ENCODE data around the gene UCK2.

UCK2 gene

GRCh38 chr1:165834229-165834628 is 6.8 kb downstream of the UCK2 start:
- no peak for DNase-seq (ENCODE audit: low read depth in 2 of 2)

GRCh38 chr1:165834881-165835280 is 7.5 kb downstream of the UCK2 start:
- DNase-seq (ENCODE audit: low read depth in 2 of 2): no peak

GRCh38 chr1:165836664-165837482 is 9.5 kb downstream of the UCK2 start:
- DNase-seq (ENCODE audit: low read depth in 2 of 2): no peak

GRCh38 chr1:165837838-165838364 is 10.5 kb downstream of the UCK2 start:
- no peak for DNase-seq (ENCODE audit: low read depth in 2 of 2)

GRCh38 chr1:165840423-165840822 is 13.0 kb downstream of the UCK2 start:
- no peak for DNase-seq (ENCODE audit: low read depth in 2 of 2)

GRCh38 chr1:165841582-165842017 is 14.2 kb downstream of the UCK2 start:
- no peak for DNase-seq (ENCODE audit: low read depth in 2 of 2)

- no peak for DNase-seq (ENCODE audit: low read depth in 2 of 2)
Observed at GRCh38 chr1:165842023-165842670, 14.7 kb downstream of the UCK2 start.

GRCh38 chr1:165842671-165843129 is 15.3 kb downstream of the UCK2 start:
- DNase-seq (ENCODE audit: low read depth in 2 of 2): no peak

GRCh38 chr1:165843304-165843703 is 15.9 kb downstream of the UCK2 start:
- no peak for DNase-seq (ENCODE audit: low read depth in 2 of 2)

GRCh38 chr1:165844114-165844798 is 16.8 kb downstream of the UCK2 start:
- no peak for DNase-seq (ENCODE audit: low read depth in 2 of 2)

- DNase-seq (ENCODE audit: low read depth in 2 of 2): no peak
Observed at GRCh38 chr1:165844933-165845332, 17.5 kb downstream of the UCK2 start.

GRCh38 chr1:165845569-165845968 is 18.2 kb downstream of the UCK2 start:
- no peak for DNase-seq (ENCODE audit: low read depth in 2 of 2)

GRCh38 chr1:165845992-165846748 is 18.8 kb downstream of the UCK2 start:
- DNase-seq (ENCODE audit: low read depth in 2 of 2): no peak

GRCh38 chr1:165847486-165847885 is 20.1 kb downstream of the UCK2 start:
- DNase-seq (ENCODE audit: low read depth in 2 of 2): no peak

- DNase-seq (ENCODE audit: low read depth in 2 of 2): no peak
Observed at GRCh38 chr1:165849353-165850133, 22.1 kb downstream of the UCK2 start.

- DNase-seq (ENCODE audit: low read depth in 2 of 2): no peak
Observed at GRCh38 chr1:165851034-165851658, 23.7 kb downstream of the UCK2 start.

GRCh38 chr1:165852871-165853270 is 25.5 kb downstream of the UCK2 start:
- DNase-seq (ENCODE audit: low read depth in 2 of 2): no peak

GRCh38 chr1:165853528-165854075 is 26.2 kb downstream of the UCK2 start:
- DNase-seq (ENCODE audit: low read depth in 2 of 2): no peak

GRCh38 chr1:165854101-165854845 is 26.9 kb downstream of the UCK2 start:
- no peak for DNase-seq (ENCODE audit: low read depth in 2 of 2)
